Mucosa of rectum (tissue), 2 donors: ENCODE results near the gene TOE1.
"Not testable (repeated sequence)": the region's sequence is repeated elsewhere in the genome, so short reads cannot be mapped to it uniquely, and the experiment has no call there.

Source experiments
- H3K27ac ChIP-seq, 2 donors: one replicate each; pipeline ENCODE4 v1.7.0; 2013; ENCODE audit warnings: inconsistent platforms in 2 of 2, low read depth in 2 of 2, low read length in 2 of 2
- H3K27me3 ChIP-seq, 2 donors: one replicate each; pipeline ENCODE4 v1.7.0; 2013; ENCODE audit warnings: low read length in 2 of 2; ENCODE audit not compliant: control insufficient read depth in 2 of 2, insufficient read depth in 2 of 2
- H3K36me3 ChIP-seq, 2 donors: one replicate each; pipeline ENCODE4 v1.7.0; 2013; ENCODE audit warnings: low read length in 2 of 2; ENCODE audit not compliant: control insufficient read depth in 2 of 2, insufficient read depth in 2 of 2
- H3K4me1 ChIP-seq, 2 donors: one replicate each; pipeline ENCODE4 v1.7.0; 2013; ENCODE audit warnings: low read length in 2 of 2, mild to moderate bottlenecking in 1 of 2; ENCODE audit not compliant: control insufficient read depth in 2 of 2, insufficient read depth in 2 of 2
- H3K4me3 ChIP-seq, 2 donors: one replicate each; pipeline ENCODE4 v1.7.0; 2013; ENCODE audit warnings: low read length in 2 of 2
- H3K9ac ChIP-seq, 2 donors: one replicate each; pipeline ENCODE4 v1.7.0; 2013; ENCODE audit warnings: low read length in 2 of 2, low read depth in 1 of 2, mild to moderate bottlenecking in 1 of 2
- H3K9me3 ChIP-seq, 2 donors: one replicate each; pipeline ENCODE4 v1.7.0; 2013; ENCODE audit warnings: low read length in 2 of 2; ENCODE audit not compliant: control insufficient read depth in 2 of 2
- donor health status: healthy.
- donor health status: Normal muscosa, but diverticular disease.

TOE1 gene

DNA sequence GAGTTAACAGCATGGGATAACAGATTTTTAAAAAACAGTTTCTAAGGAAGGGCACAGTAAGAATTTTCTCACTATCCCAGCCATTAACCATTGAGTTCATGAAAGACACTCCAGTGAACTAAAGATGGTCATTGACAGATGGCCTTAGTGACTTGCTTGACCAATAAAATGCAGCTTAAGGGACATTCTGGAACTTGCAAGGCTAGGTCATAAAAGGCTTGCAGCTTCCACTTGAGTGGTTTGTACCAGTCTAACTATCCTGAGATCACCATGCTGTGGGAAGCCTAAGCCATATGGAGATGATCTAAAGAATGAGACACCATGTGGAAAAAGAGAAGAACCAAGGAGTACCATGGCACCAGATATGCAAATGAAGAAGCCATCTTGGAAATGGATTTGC, 38.2 kb downstream of the TOE1 start:
- H3K9me3 ChIP-seq, result no peaks in the 10 kb centered on the region
- H3K9ac ChIP-seq, result no peak overlapping the region
- no peak overlapping the region for H3K27ac ChIP-seq
- H3K27me3 ChIP-seq, result no peaks in the 10 kb centered on the region
- H3K36me3 ChIP-seq, result no peaks in the 10 kb centered on the region
- H3K4me3 ChIP-seq, result no peak overlapping the region
- no peaks in the 10 kb centered on the region for H3K4me1 ChIP-seq

DNA sequence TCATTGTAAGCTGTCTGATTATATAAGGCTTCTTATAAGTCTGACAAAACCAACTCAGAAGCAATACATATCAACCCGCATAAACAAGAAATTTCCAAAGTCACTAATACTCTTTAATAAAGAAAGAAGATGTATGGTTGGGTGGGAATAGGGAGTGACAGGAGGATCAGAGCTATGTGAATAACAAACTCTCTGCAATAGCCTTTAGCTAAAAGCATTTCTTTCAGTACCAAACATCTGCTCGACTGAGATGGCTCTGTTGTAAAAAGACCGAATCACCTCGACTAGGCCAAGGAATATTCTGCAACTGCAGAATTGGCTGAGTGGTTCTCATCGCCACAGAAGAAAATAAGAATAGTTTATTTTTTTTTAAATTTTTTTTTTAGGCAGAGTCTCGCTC, 39.6 kb downstream of the TOE1 start:
- no peaks in the 10 kb centered on the region for H3K27me3 ChIP-seq
- no peak overlapping the region for H3K4me3 ChIP-seq
- H3K9me3 ChIP-seq, result no peaks in the 10 kb centered on the region
- H3K4me1 ChIP-seq, result no peaks in the 10 kb centered on the region
- H3K9ac ChIP-seq, result no peak overlapping the region
- H3K27ac ChIP-seq, result no peak overlapping the region
- no peaks in the 10 kb centered on the region for H3K36me3 ChIP-seq

DNA sequence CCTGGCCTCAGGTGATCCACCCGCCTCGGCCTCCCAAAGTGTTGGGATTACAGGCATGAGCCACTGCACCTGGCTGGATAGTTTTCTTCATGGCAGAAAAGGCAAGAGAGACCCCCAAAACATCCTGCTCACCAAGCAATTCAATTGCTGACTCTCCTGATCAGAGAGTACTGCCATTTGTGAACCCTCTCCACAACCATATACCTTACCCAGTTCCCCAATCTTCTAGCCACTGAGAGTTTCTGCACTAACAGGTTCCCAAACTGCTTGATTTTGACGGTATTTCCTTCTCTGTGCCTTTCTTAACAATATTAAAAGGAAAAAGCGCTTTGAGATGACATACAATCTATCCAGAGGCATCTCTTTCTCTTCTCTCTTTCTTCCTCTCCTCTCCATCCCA, 40.2 kb downstream of the TOE1 start:
- H3K9me3 ChIP-seq, result no peaks in the 10 kb centered on the region
- H3K27me3 ChIP-seq, result no peaks in the 10 kb centered on the region
- no peaks in the 10 kb centered on the region for H3K36me3 ChIP-seq
- no peak overlapping the region for H3K4me3 ChIP-seq
- no peak overlapping the region for H3K9ac ChIP-seq
- H3K4me1 ChIP-seq, result no peaks in the 10 kb centered on the region
- H3K27ac ChIP-seq, result no peak overlapping the region

DNA sequence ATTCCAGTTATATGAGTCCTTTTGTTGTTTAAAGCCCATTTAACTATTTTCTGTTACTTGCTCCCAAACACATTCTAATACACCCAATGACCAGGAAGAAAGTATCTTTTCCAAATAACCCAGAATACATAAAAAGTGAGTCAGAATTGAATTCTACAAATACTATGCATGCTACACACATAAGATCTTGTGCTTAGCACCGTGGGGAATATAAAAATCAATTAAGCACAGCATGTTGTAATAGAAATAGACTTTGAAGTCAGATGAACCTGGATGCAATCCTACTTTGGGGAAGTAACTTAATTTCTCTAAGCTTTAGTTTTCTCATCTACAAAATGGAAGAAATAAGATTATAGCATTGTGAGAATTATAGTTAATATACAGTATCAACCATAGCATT, 40.8 kb downstream of the TOE1 start:
- H3K27ac ChIP-seq, result no peak overlapping the region
- H3K27me3 ChIP-seq, result no peaks in the 10 kb centered on the region
- H3K9ac ChIP-seq, result no peak overlapping the region
- no peaks in the 10 kb centered on the region for H3K4me1 ChIP-seq
- no peak overlapping the region for H3K4me3 ChIP-seq
- H3K36me3 ChIP-seq, result no peaks in the 10 kb centered on the region
- H3K9me3 ChIP-seq, result no peaks in the 10 kb centered on the region

DNA sequence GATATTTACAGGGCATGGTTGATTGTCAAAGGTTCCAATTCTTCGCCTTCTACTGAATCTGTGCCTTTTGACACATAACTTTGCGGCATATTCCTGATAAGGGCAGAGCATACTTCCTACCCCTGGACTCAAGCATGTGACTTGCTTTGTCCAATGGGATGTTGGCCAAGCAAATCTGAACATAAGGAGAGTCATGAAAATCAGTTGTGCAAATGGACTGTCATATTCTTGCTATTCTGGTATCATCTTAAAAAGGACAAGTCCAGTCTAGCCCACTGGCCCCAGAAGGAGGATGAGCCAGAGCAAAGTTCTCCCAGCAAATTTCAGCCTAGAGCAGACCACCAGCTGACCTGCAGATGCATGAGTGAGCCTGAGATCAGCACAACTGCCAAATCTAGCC, 41.3 kb downstream of the TOE1 start:
- Histone ChIP-seq H3K36me3 (no peaks in the 10 kb centered on the region), H3K9ac (no peak overlapping the region), H3K27me3 (no peaks in the 10 kb centered on the region), H3K4me1 (no peaks in the 10 kb centered on the region), H3K9me3 (no peaks in the 10 kb centered on the region), H3K4me3 (no peak overlapping the region), H3K27ac (no peak overlapping the region)

DNA sequence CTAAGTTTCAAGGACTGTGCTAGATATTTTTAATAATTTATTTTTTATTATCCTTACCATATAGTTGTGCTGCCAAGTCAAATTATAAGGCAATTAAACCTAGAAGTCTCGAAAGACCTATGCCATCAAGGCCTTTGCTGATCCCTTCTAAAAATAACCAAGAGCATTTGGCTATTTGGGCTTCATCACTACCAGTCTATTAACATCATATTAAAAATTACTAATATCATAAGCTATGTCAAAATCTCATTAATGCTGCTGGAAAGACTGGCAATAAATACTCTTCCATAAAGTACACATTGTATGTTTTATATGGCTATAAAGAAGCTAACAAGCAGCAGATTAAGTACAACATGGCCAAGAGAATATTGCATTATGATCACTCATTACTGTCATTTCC, 43.2 kb downstream of the TOE1 start:
- H3K27ac ChIP-seq, result no peak overlapping the region
- no peak overlapping the region for H3K9ac ChIP-seq
- H3K4me1 ChIP-seq, result no peaks in the 10 kb centered on the region
- no peaks in the 10 kb centered on the region for H3K9me3 ChIP-seq
- no peaks in the 10 kb centered on the region for H3K27me3 ChIP-seq
- H3K36me3 ChIP-seq, result no peaks in the 10 kb centered on the region
- H3K4me3 ChIP-seq, result no peak overlapping the region

DNA sequence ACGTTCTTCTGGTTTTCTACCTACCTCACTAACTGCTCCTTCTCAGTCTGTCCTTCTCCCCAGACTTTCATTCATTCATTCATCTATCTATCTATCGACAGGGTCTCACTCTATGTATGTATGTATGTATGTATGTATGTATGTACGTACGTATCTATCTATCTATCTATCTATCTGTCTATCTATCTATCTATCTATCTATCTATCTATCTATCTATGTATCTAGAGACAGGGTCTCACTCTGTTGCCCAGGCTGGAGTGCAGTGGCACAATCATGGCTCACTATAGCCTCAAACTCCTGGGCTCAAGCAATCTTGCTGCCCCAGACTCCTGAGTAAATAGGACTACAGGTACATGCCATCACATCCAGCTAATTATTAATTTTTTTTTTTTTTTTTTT, 44.2 kb downstream of the TOE1 start:
- H3K4me3 ChIP-seq, result not testable (repeated sequence)

DNA sequence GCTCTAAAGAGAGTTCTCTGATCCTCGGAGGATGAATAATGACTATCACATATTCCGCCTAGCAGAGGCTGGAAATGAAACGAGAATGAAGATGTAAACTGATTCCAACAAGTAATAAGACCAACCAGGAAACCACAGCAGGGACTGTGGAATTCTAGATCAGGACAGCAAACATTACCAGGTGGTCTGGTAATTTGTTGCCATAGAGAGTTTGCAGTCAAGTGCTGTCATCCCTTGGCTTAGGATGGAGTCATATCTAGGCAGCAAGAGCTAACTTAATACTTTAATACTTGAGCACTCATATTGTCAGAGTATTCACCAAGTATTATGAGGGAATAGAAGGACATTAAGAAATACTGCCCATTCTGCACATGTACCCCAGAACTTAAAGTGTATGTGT, 45.3 kb downstream of the TOE1 start:
- H3K36me3 ChIP-seq, result no peaks in the 10 kb centered on the region
- H3K9ac ChIP-seq, result no peak overlapping the region
- H3K4me3 ChIP-seq, result no peak overlapping the region
- no peaks in the 10 kb centered on the region for H3K4me1 ChIP-seq
- H3K27me3 ChIP-seq, result no peaks in the 10 kb centered on the region
- H3K9me3 ChIP-seq, result no peaks in the 10 kb centered on the region
- no peak overlapping the region for H3K27ac ChIP-seq

More for the DNA sequence above, 44.2 kb downstream of the TOE1 start:
- not testable (repeated sequence) for H3K27ac ChIP-seq, H3K4me1 ChIP-seq, H3K9me3 ChIP-seq, H3K36me3 ChIP-seq, H3K9ac ChIP-seq, H3K27me3 ChIP-seq

DNA sequence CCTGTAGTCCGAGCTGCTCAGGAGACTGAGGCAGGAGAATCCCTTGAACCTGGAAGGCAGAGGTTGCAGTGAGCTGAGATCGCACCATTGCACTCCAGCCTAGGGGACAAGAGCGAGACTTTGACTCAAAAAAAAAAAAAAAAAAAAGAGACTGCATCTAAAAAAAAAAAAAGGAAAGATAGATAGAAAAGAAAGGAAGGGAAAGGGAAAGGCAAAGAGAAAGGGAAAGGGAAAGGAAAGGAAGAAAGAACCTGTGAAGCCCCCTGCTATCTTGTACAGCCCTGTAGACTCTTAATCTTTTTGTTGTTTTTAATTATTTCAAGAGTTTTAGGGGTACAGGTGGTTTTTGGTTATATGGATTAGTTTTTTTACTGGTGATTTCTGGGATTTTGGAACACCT, 46.2 kb downstream of the TOE1 start:
- no peak overlapping the region for H3K9ac ChIP-seq
- H3K36me3 ChIP-seq, result no peaks in the 10 kb centered on the region
- no peaks in the 10 kb centered on the region for H3K9me3 ChIP-seq
- no peaks in the 10 kb centered on the region for H3K4me1 ChIP-seq
- H3K27ac ChIP-seq, result no peak overlapping the region
- H3K4me3 ChIP-seq, result no peak overlapping the region
- no peaks in the 10 kb centered on the region for H3K27me3 ChIP-seq
